Adipose tissue (tissue), 3 donors: Measurements from ENCODE around the gene MPI. TPM values are rescaled to one million over a fixed set of nuclear protein-coding genes. Genes with fewer than 3 reads are reported as not detected.
"Not testable (repeated sequence)": the region's sequence is repeated elsewhere in the genome, so short reads cannot be mapped to it uniquely, and the experiment has no call there.

Experiments
- H3K27ac ChIP-seq: one replicate; pipeline ENCODE4 v1.5.1; 2013; ENCODE audit warnings: low read depth, low read length
- WGBS, 3 donors: extraction: QIAGEN DNeasy Blood & Tissue Kit; methylation state at CpG; one replicate each; pipeline ENCODE4 v1.1.7; 2013; 5-methylcytosine and 5-hydroxymethylcytosine counted together
- polyA plus RNA-seq, 3 donors: library from polyadenylated mRNA; stranded (reverse); fragments of 200-250 nt; gene quantifications; one replicate each; pipeline ENCODE4 v1.2.3, GENCODE V29; 2013
- donor health status: healthy with polysubstance abuse.
- donor health status: Bipolar disorder and iron deficiency.
- donor health status: healthy.

The MPI gene
- polyA plus RNA-seq, 3 donors: 16.9 to 24.3 (median 24.1) TPM

- 82 to 91% (median 90%) methylated on average over 5 of the region's 5 CpGs for WGBS, 3 donors
- H3K27ac ChIP-seq: no peak overlapping the region
These were observed 4.4 kb upstream of the MPI start for GRCh38 chr15:74885461-74885860.

- not testable (repeated sequence) for H3K27ac ChIP-seq
- 72 to 87% (median 73%) methylated on average over 7 to 8 of the region's 10 CpGs for WGBS, 3 donors
These were observed 2.2 kb upstream of the MPI start for GRCh38 chr15:74887537-74888193.

- 81 to 98% (median 85%) methylated on average over 4 of the region's 4 CpGs for WGBS, 3 donors
- no peak overlapping the region for H3K27ac ChIP-seq
These were observed 1.1 kb upstream of the MPI start for GRCh38 chr15:74888716-74889115.

GRCh38 chr15:74889390-74889882, 406 bp upstream of the MPI start:
- H3K27ac ChIP-seq: no peak overlapping the region
- 9 to 39% (median 10%) methylated on average over 8 of the region's 8 CpGs for WGBS, 3 donors

GRCh38 chr15:74890665-74890960, 771 bp downstream of the MPI start:
- 0 to 7% (median 0%) methylated on average over 1 of the region's 1 CpG for WGBS, 3 donors
- no peak overlapping the region for H3K27ac ChIP-seq

- no peak overlapping the region for H3K27ac ChIP-seq
- 43 to 98% (median 96%) methylated on average over 3 of the region's 3 CpGs for WGBS, 3 donors
These were observed 1.6 kb downstream of the MPI start for GRCh38 chr15:74891469-74891868.

- 53 to 86% (median 81%) methylated on average over 3 of the region's 3 CpGs for WGBS, 3 donors
- no peak overlapping the region for H3K27ac ChIP-seq
These were observed 2.5 kb downstream of the MPI start for GRCh38 chr15:74892313-74892712.

- no peak overlapping the region for H3K27ac ChIP-seq
- 77 to 98% (median 95%) methylated on average over 2 of the region's 2 CpGs for WGBS, 3 donors
These were observed 3.1 kb downstream of the MPI start for GRCh38 chr15:74892931-74893330.

- H3K27ac ChIP-seq: no peak overlapping the region
- WGBS, 3 donors: 80 to 90% (median 87%) methylated on average over 3 of the region's 3 CpGs
These were observed 3.8 kb downstream of the MPI start for GRCh38 chr15:74893627-74894026.

- H3K27ac ChIP-seq: not testable (repeated sequence)
- 95 to 99% (median 96%) methylated on average over 7 of the region's 7 CpGs for WGBS, 3 donors
These were observed 4.5 kb downstream of the MPI start for GRCh38 chr15:74894383-74894782.

- no peak overlapping the region for H3K27ac ChIP-seq
- WGBS, 3 donors: 93 to 97% (median 93%) methylated on average over 6 of the region's 6 CpGs
These were observed 6.0 kb downstream of the MPI start for GRCh38 chr15:74895830-74896229.

GRCh38 chr15:74896316-74896715, 6.5 kb downstream of the MPI start:
- WGBS, 3 donors: 84 to 93% (median 88%) methylated on average over 3 of the region's 3 CpGs

GRCh38 chr15:74897300-74897701, 7.5 kb downstream of the MPI start:
- no peak overlapping the region for H3K27ac ChIP-seq
- 71 to 84% (median 74%) methylated on average over 6 of the region's 6 CpGs for WGBS, 3 donors

More at GRCh38 chr15:74896316-74896715, 6.5 kb downstream of the MPI start:
- H3K27ac ChIP-seq: no peak overlapping the region

GRCh38 chr15:74901612-74902063, 11.8 kb downstream of the MPI start:
- whole genome bisulfite sequencing, 3 donors: 18 to 23% (median 21%) methylated on average over 5 of the region's 5 CpGs
- H3K27ac ChIP-seq: no peak overlapping the region

GRCh38 chr15:74902295-74903075, 12.6 kb downstream of the MPI start:
- WGBS, 3 donors: 66 to 94% (median 73%) methylated on average over 4 of the region's 4 CpGs

GRCh38 chr15:74903676-74904075, 13.8 kb downstream of the MPI start:
- WGBS, 3 donors: 88 to 93% (median 92%) methylated on average over 1 of the region's 1 CpG
- no peak overlapping the region for H3K27ac ChIP-seq

More at GRCh38 chr15:74902295-74903075, 12.6 kb downstream of the MPI start:
- H3K27ac ChIP-seq: no peak overlapping the region

- 87 to 93% (median 90%) methylated on average over 7 of the region's 7 CpGs for WGBS, 3 donors
- H3K27ac ChIP-seq: no peak overlapping the region
These were observed 14.5 kb downstream of the MPI start for GRCh38 chr15:74904190-74904805.

- H3K27ac ChIP-seq: no peak overlapping the region
- 0 to 1% (median 0%) methylated on average over 20 of the region's 20 CpGs for WGBS, 3 donors
These were observed 16.2 kb downstream of the MPI start for GRCh38 chr15:74906067-74906449.

- peak within 1 kb of the TSS; percentile 93 for H3K27ac ChIP-seq
- WGBS, 3 donors: 0% methylated on average over 63 to 74 of the region's 74 CpGs
These were observed 16.8 kb downstream of the MPI start, which contains the start of gene FAM219B for GRCh38 chr15:74906450-74907162. TSS of gene FAM219B (minus strand) at chr15:74906851. CDS start at chr15:74906800, 51 bp downstream.
